IMR-90 (cell line): ENCODE measurements around the gene TFB2M. TPM values are rescaled to one million over a fixed set of nuclear protein-coding genes. Genes with fewer than 3 reads are reported as not detected.

Experiments
- ATAC-seq: fragments of 200-7000 bp; cut with Tn5 transposase; 2 replicates; pipeline ENCODE4 v1.9.1; 2020; ENCODE audit warnings: low read depth, mild to moderate bottlenecking, moderate library complexity
- BruUV-seq: library from RNA; stranded (reverse); fragments of 400-500 nt; replicated peaks from 2 replicates; lab custom pipeline; 2021; lab: Mats Ljungman, UMichigan
- CTCF ChIA-PET: fragments of 300-600 bp; formaldehyde crosslinking; extraction: SDS; loops from one replicate; lab custom pipeline; 2021; ENCODE audit warnings: antibody characterized with exemption; lab: Yijun Ruan, JAX
- POLR2A ChIA-PET: fragments of 300-600 bp; sonication (Branson Sonifier 250); formaldehyde crosslinking; loops from one replicate; lab custom pipeline; 2022; ENCODE audit warnings: antibody characterized with exemption; ENCODE audit not compliant: unreplicated experiment; lab: Charles Lee
- DNase-seq: peaks from one replicate; pipeline ENCODE4 v3.0.0; 2013
- H2AFZ ChIP-seq: replicated peaks from 2 replicates; pipeline ENCODE3; 2013; ENCODE audit warnings: low read length, mild to moderate bottlenecking; ENCODE audit not compliant: poor library complexity
- H2AK5ac ChIP-seq: 2 replicates; pipeline ENCODE4 v1.6.1; 2013; ENCODE audit warnings: low read depth, low read length, inconsistent platforms
- H2AK9ac ChIP-seq: replicated peaks from 2 replicates; pipeline ENCODE3; 2013; ENCODE audit warnings: mild to moderate bottlenecking, low read depth, low read length, moderate library complexity; ENCODE audit not compliant: poor library complexity
- H2BK120ac ChIP-seq: 2 replicates; pipeline ENCODE4 v1.6.1; 2013; ENCODE audit warnings: low read depth, low read length, inconsistent platforms
- H2BK15ac ChIP-seq: 3 replicates; pipeline ENCODE4 v1.6.1; 2013; ENCODE audit warnings: low read depth, low read length, inconsistent platforms
- H2BK20ac ChIP-seq: 2 replicates; pipeline ENCODE4 v1.6.1; 2013; ENCODE audit warnings: low read depth, mild to moderate bottlenecking, inconsistent platforms, low read length, moderate library complexity
- H2BK5ac ChIP-seq: 2 replicates; pipeline ENCODE4 v1.6.1; 2013; ENCODE audit warnings: mild to moderate bottlenecking, low read depth, low read length, inconsistent platforms; ENCODE audit not compliant: poor library complexity, severe bottlenecking
- H3K14ac ChIP-seq: replicated peaks from 2 replicates; pipeline ENCODE4 v1.6.1; 2013; ENCODE audit warnings: low read depth, low read length, inconsistent platforms
- H3K18ac ChIP-seq: 2 replicates; pipeline ENCODE4 v1.6.1; 2013; ENCODE audit warnings: low read depth, low read length, control low read depth
- H3K23ac ChIP-seq: 2 replicates; pipeline ENCODE4 v1.6.1; 2013; ENCODE audit warnings: low read depth, low read length, inconsistent platforms
- H3K27ac ChIP-seq: 2 replicates; pipeline ENCODE4 v1.5.1; 2013; ENCODE audit warnings: mild to moderate bottlenecking, control low read depth, low read length; ENCODE audit not compliant: insufficient read depth
- H3K27me3 ChIP-seq: 2 replicates; pipeline ENCODE4 v1.6.1; 2013; ENCODE audit warnings: low read length; ENCODE audit not compliant: control insufficient read depth, insufficient read depth
- H3K36me3 ChIP-seq: 2 replicates; pipeline ENCODE4 v1.6.1; 2013; ENCODE audit warnings: low read length, mixed read lengths; ENCODE audit not compliant: control insufficient read depth, insufficient read depth
- H3K4ac ChIP-seq: 2 replicates; pipeline ENCODE4 v1.6.1; 2013; ENCODE audit warnings: low read depth, low read length, inconsistent platforms
- H3K4me1 ChIP-seq: 2 replicates; pipeline ENCODE4 v1.6.1; 2013; ENCODE audit warnings: low read length, mixed read lengths; ENCODE audit not compliant: control insufficient read depth, insufficient read depth
- H3K4me2 ChIP-seq: 2 replicates; pipeline ENCODE4 v1.6.1; 2013; ENCODE audit warnings: low read depth, mild to moderate bottlenecking, control low read depth, low read length, moderate library complexity
- H3K4me3 ChIP-seq: 2 replicates; pipeline ENCODE4 v1.5.1; 2013; ENCODE audit warnings: low read depth, mild to moderate bottlenecking, control low read depth, low read length, moderate library complexity; ENCODE audit not compliant: insufficient read depth
- H3K56ac ChIP-seq: 2 replicates; pipeline ENCODE4 v1.6.1; 2013; ENCODE audit warnings: low read length, inconsistent platforms; ENCODE audit not compliant: insufficient read depth; ENCODE audit errors: extremely low read depth
- H3K79me1 ChIP-seq, 2 experiments: 2 replicates each; pipeline ENCODE4 v1.6.1; 2013; ENCODE audit warnings: low read length in 2 of 2, inconsistent platforms in 1 of 2, low read depth in 1 of 2
- H3K9ac ChIP-seq: 2 replicates; pipeline ENCODE4 v1.6.1; 2013; ENCODE audit warnings: low read depth, low read length, control low read depth
- H3K9me1 ChIP-seq: 2 replicates; pipeline ENCODE4 v1.6.1; 2013; ENCODE audit warnings: low read length, inconsistent platforms; ENCODE audit not compliant: insufficient read depth
- H3K9me3 ChIP-seq: 2 replicates; pipeline ENCODE4 v1.6.1; 2013; ENCODE audit warnings: low read length; ENCODE audit not compliant: control insufficient read depth, insufficient read depth
- H4K20me1 ChIP-seq: 2 replicates; pipeline ENCODE4 v1.6.1; 2013; ENCODE audit warnings: low read length, inconsistent platforms; ENCODE audit not compliant: insufficient read depth
- H4K5ac ChIP-seq: 2 replicates; pipeline ENCODE4 v1.6.1; 2013; ENCODE audit warnings: mild to moderate bottlenecking, low read depth, low read length, control low read depth
- H4K8ac ChIP-seq, 2 experiments: 2 replicates each; pipeline ENCODE4 v1.6.1; 2013; ENCODE audit warnings: low read depth in 2 of 2, low read length in 2 of 2, control low read depth in 1 of 2, inconsistent platforms in 1 of 2
- H4K91ac ChIP-seq: 2 replicates; pipeline ENCODE4 v1.6.1; 2013; ENCODE audit warnings: low read depth, low read length, inconsistent platforms; ENCODE audit not compliant: insufficient read depth
- CEBPB ChIP-seq: IDR thresholded peaks from 2 replicates; pipeline ENCODE4 v1.6.1; 2012; ENCODE audit warnings: low read depth, low read length, improper control_type of control experiment
- CHD1 ChIP-seq: IDR thresholded peaks from 2 replicates; pipeline ENCODE4 v1.6.1; 2012; ENCODE audit warnings: low read depth, low read length, improper control_type of control experiment
- MAFK ChIP-seq: IDR thresholded peaks from 2 replicates; pipeline ENCODE4 v1.6.1; 2012; ENCODE audit warnings: low read depth, low read length, improper control_type of control experiment
- MXI1 ChIP-seq: IDR thresholded peaks from 2 replicates; pipeline ENCODE4 v1.6.1; 2012; ENCODE audit warnings: low read depth, mild to moderate bottlenecking, low read length, moderate library complexity, borderline replicate concordance
- NFE2L2 ChIP-seq: fragments of 150-350 bp; IDR thresholded peaks from 2 replicates; pipeline ENCODE4 v1.6.1; 2016; ENCODE audit warnings: low read depth, mild to moderate bottlenecking, low read length
- POLR2A ChIP-seq: IDR thresholded peaks from 2 replicates; pipeline ENCODE4 v1.6.1; 2012; ENCODE audit warnings: mild to moderate bottlenecking, low read depth, low read length
- RAD21 ChIP-seq: IDR thresholded peaks from 2 replicates; pipeline ENCODE4 v1.6.1; 2012; ENCODE audit warnings: low read length, improper control_type of control experiment
- RCOR1 ChIP-seq: IDR thresholded peaks from 2 replicates; pipeline ENCODE4 v1.6.1; 2012; ENCODE audit warnings: mild to moderate bottlenecking, low read length, improper control_type of control experiment; ENCODE audit not compliant: insufficient replicate concordance
- RFX5 ChIP-seq: IDR thresholded peaks from 2 replicates; pipeline ENCODE4 v1.8.0; 2012; ENCODE audit warnings: low read depth, mild to moderate bottlenecking, low read length, moderate library complexity
- SMC3 ChIP-seq: fragments of 150-350 bp; IDR thresholded peaks from 2 replicates; pipeline ENCODE4 v1.6.1; 2016; ENCODE audit warnings: low read depth, mild to moderate bottlenecking, antibody characterized with exemption, low read length, moderate library complexity
- WGBS, 2 experiments: methylation state at CpG; one replicate each; pipeline versions ENCODE4 v1.1.5 to v1.1.7; 2013; ENCODE audit warnings: missing lambda C conversion rate in 2 of 2; ENCODE audit not compliant: insufficient read length in 1 of 2; ENCODE audit errors: extremely low coverage in 2 of 2; 5-methylcytosine and 5-hydroxymethylcytosine counted together
- dilution Hi-C: fragments of 300-500 bp; cut with HindIII; formaldehyde crosslinking; loops from one replicate; pipeline ENCODE4 v1.14.3; 2018; ENCODE audit warnings: low sequenced_read_pairs; ENCODE audit not compliant: unreplicated experiment
- in situ Hi-C: fragments of 300-500 bp; cut with MboI; formaldehyde crosslinking; loops from 3 replicates; pipeline ENCODE4 v1.14.3; 2019; ENCODE audit warnings: low sequenced_read_pairs, inconsistent platforms, mixed read lengths
- intact Hi-C: fragments of 100-400 bp; cut with micrococcal nuclease; formaldehyde crosslinking; loops from 2 replicates; pipeline ENCODE4 v1.10.0; 2022
- polyA plus RNA-seq, 3 experiments: library from polyadenylated mRNA; depleted of rRNA; stranded (reverse); fragments of >200 nt; gene quantifications; 2 replicates each; pipeline ENCODE4 v1.2.3, GENCODE V29; 2012; ENCODE audit warnings: low replicate concordance in 1 of 3
- total RNA-seq: library from RNA; depleted of rRNA; stranded (reverse); fragments of >200 nt; gene quantifications from 2 replicates; pipeline ENCODE4 v1.2.3, GENCODE V29; 2012
- TF ChIP-seq, protein P1 (sequence below): fragments of 150-350 bp; IDR thresholded peaks from 2 replicates; pipeline ENCODE4 v1.6.1; 2017; ENCODE audit warnings: mild to moderate bottlenecking, antibody characterized with exemption, low read length, low read depth
- TF ChIP-seq, protein P2 (sequence below): conservative IDR thresholded peaks from 2 replicates; pipeline ENCODE4 v1.5.1; 2012; ENCODE audit warnings: mild to moderate bottlenecking, low read depth, low read length, improper control_type of control experiment
- TF ChIP-seq, protein P3 (sequence below): fragments of 150-350 bp; IDR thresholded peaks from 2 replicates; pipeline ENCODE4 v1.6.1; 2016; ENCODE audit warnings: low read depth, mild to moderate bottlenecking, low read length, moderate library complexity, borderline replicate concordance

Gene TFB2M
- total and polyA plus RNA-seq, 2 of the 4 experiments (the other 2 are of a cell fraction), result 13.3 to 15.7 TPM

DNA sequence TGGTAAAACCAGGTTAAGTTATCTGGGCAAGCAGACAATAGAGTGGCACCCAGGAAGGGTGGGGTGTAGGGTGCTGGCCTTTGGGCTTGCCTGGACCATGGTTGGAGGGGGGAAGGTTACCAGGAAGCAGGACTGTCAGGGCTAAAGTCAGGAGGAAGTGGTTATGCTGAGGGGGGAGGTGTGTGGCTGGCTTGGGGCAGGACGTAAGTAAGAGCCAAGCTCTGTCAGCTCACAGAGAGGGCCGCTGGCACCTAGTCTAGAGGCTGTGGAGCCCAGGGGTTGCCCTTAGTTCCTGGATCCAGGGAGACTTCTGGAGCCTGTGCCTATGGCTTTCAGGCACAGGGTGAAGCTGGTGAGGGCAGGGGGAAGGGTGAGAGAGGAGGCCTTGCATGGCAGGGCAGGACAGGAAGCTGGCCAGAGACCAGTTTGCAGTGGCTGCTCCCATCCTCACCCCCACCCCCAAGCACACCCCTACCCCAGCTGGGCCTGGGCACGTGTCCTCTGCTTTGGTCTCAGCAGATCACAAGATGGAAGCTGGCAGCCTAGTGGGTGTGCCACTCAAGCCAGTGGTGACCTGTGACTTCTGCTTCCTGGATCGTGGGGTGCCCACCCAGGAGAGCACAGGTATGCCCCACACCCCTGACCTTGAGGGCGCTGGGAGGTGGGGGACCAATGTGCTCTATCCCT lies 38.5 kb downstream of the TFB2M start:
- H2BK5ac ChIP-seq, result no peak overlapping the region
- no peak overlapping the region for H2AK9ac ChIP-seq
- no peak overlapping the region for H3K18ac ChIP-seq
- H3K56ac ChIP-seq, result no peak overlapping the region
- H3K4me3 ChIP-seq, result no peak overlapping the region
- no peak overlapping the region for H4K5ac ChIP-seq
- in situ Hi-C loops (no loop called here), dilution Hi-C loops (no loop called here), intact Hi-C loops (no loop called here)
- ChIA-PET POLR2A (no interaction called here), CTCF (no interaction called here)
- H3K23ac ChIP-seq, result no peak overlapping the region
- peaks cover 13% of the 10 kb centered on the region for H3K9me3 ChIP-seq
- H3K4me2 ChIP-seq, result no peak overlapping the region
- no peak overlapping the region for H3K27ac ChIP-seq
- H3K9me1 ChIP-seq, result no peaks in the 10 kb centered on the region
- no peak overlapping the region for H2BK15ac ChIP-seq
- H2AFZ ChIP-seq, result peak overlapping the region; percentile 84
- TF ChIP-seq MAFK (no peak), RCOR1 (no peak), SMC3 (no peak), RFX5 (no peak), MXI1 (no peak), RAD21 (no peak), CHD1 (no peak), NFE2L2 (no peak), CEBPB (no peak), POLR2A (no peak)
- TF ChIP-seq, protein P1, sequence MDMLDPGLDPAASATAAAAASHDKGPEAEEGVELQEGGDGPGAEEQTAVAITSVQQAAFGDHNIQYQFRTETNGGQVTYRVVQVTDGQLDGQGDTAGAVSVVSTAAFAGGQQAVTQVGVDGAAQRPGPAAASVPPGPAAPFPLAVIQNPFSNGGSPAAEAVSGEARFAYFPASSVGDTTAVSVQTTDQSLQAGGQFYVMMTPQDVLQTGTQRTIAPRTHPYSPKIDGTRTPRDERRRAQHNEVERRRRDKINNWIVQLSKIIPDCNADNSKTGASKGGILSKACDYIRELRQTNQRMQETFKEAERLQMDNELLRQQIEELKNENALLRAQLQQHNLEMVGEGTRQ, result no peak
- TF ChIP-seq, protein P2, sequence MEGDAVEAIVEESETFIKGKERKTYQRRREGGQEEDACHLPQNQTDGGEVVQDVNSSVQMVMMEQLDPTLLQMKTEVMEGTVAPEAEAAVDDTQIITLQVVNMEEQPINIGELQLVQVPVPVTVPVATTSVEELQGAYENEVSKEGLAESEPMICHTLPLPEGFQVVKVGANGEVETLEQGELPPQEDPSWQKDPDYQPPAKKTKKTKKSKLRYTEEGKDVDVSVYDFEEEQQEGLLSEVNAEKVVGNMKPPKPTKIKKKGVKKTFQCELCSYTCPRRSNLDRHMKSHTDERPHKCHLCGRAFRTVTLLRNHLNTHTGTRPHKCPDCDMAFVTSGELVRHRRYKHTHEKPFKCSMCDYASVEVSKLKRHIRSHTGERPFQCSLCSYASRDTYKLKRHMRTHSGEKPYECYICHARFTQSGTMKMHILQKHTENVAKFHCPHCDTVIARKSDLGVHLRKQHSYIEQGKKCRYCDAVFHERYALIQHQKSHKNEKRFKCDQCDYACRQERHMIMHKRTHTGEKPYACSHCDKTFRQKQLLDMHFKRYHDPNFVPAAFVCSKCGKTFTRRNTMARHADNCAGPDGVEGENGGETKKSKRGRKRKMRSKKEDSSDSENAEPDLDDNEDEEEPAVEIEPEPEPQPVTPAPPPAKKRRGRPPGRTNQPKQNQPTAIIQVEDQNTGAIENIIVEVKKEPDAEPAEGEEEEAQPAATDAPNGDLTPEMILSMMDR, result no peak
- TF ChIP-seq, protein P3, sequence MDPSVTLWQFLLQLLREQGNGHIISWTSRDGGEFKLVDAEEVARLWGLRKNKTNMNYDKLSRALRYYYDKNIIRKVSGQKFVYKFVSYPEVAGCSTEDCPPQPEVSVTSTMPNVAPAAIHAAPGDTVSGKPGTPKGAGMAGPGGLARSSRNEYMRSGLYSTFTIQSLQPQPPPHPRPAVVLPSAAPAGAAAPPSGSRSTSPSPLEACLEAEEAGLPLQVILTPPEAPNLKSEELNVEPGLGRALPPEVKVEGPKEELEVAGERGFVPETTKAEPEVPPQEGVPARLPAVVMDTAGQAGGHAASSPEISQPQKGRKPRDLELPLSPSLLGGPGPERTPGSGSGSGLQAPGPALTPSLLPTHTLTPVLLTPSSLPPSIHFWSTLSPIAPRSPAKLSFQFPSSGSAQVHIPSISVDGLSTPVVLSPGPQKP, result no peak
- H3K9ac ChIP-seq, result no peak overlapping the region
- no peak overlapping the region for H4K91ac ChIP-seq
- WGBS, 2 experiments, result 20% methylated on average over 1 of the region's 5 CpGs; no CpG with 5 or more reads in 1 of the 2 experiments
- H3K4ac ChIP-seq, result no peak overlapping the region
- H3K14ac ChIP-seq, result no peak overlapping the region
- no peaks in the 10 kb centered on the region for H3K4me1 ChIP-seq
- H2AK5ac ChIP-seq, result no peak overlapping the region
- H3K36me3 ChIP-seq, result no peaks in the 10 kb centered on the region
- no peaks in the 10 kb centered on the region for H4K20me1 ChIP-seq
- no peaks in the 10 kb centered on the region for H3K79me1 ChIP-seq
- no peak for DNase-seq
- BruUV-seq, result no TSS peak
- peak; percentile 14 for ATAC-seq
- no peak overlapping the region for H2BK120ac ChIP-seq
- H3K27me3 ChIP-seq, result peaks cover 11% of the 10 kb centered on the region
- peak overlapping the region; percentile 40 to 74; a peak in 3 of 4 replicates for H4K8ac ChIP-seq
- H2BK20ac ChIP-seq, result no peak overlapping the region
